NCI-H1105 (cell line): ENCODE data around the gene SLC16A11.
A peak's percentile ranks its signal among the peaks of the same experiment; 100 is the strongest.
"Not testable (repeated sequence)": the region's sequence is repeated elsewhere in the genome, so short reads cannot be mapped to it uniquely, and the experiment has no call there.

Experiments
- DNase-seq: peaks from one replicate; lab custom pipeline; 2025; lab: John Stamatoyannopoulos, UW

The SLC16A11 gene

DNA sequence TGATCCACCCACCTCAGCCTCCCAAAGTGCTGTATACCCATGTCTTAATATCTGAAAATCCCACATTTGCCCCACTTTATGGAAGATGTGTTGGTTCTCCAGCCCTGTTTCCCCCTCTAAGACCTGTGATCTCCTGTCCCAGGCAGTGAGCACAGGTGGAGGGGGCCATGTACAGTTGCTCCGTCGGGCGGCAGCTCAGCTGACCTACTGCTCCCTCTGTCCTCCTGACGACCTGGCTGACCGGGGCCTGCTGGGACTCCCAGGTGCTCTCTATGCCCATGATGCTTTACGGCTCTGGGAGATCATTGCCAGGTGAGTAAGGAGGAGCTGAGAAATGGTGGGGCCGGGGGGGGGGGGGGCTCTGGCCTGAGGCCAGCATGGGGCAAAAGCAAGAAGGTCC is 38.2 kb downstream of the SLC16A11 start:
- no peak for DNase-seq

DNA sequence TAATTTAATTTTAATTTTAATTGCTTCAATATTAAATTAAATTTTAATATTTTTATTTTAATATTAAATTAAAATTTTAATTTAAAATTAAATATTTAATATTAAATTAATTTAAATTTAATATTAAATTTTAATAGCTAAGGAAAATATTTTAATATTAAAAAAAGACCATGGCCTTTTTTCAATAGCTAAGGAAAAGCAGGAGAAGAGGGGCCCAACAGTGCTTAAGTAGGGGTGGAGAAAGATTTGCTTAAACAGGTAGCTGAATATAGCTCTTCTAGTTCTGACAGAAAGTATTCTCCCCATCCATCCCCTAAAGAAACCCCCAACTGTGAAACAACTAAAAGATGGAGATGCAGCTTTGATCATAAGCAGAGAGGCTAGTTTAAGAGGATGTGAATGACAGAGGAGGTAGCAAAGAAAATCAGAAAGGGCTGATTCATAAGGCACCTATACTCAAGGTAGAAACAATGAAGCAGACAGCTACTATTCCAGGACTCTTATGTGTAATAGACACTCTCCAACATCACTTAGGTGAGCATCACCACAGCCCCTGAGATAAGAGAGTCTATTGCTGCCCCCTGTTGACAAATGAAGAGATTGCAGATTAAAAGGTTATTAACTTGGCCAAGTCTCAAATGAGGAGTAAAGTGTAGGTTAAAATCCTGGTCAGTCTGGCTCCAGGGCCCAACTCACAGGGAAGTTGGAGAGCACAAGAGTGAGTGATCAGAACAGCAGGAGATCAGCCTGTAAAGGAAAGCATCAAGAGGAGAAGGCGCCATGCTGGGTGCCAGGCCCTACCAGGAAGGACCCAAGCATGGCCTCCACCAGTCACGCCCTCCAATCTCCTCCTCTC is 39.3 kb downstream of the SLC16A11 start:
- DNase-seq = peak; percentile 64

DNA sequence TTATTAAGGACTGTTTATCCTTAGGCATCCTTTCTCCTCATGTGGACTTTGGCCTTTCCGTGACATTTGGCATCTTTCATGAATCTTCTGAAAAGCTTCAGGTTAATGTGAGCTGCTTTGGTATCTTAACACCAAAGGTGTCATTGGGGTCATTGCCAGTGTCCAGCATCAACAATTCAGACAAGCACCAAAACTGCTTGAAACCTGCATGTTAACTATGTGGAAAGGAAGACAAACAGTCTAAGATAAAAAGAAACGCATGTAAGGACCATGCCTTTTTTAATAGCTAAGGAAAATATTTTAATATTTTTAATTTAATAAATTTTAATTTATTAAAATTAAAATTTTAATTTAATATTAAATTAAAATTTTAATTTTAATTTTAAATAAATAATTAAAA is 40.1 kb downstream of the SLC16A11 start:
- no peak for DNase-seq

DNA sequence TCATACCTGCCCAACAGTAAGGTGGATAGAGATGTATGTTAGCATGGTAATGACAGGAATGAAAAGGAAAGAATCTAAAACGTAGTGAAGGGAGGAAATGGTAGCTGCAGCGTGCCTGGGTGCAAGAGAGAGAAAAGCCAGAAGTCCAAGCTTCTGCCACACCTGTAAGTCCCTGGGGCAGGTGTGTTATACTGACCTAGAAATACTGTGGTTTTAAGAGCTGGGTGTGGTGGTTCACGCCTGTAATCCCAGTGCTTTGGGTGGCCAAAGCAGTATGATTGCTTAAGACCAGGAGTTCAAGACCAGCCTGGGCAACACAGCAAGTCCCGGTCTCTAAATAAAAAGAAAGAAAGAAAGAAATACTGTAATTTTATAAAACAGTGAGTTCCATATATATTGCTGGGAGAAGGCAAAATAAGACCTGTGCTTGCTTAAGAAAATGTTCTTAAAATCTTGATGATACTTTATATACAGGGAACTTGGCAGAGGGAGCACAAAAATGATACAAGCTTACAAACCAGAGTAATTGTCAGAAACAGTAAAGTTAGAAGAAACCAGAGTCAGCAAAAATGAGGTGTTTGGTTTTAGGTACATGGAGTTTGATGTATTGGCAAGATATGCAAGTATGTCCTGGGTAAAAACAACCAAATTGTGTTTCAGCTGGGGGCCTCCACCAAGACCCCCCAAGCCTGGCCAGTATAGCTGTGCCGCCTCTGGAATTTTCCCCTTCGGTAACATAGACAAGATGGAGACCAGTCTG is 41.4 kb downstream of the SLC16A11 start:
- no peak for DNase-seq

DNA sequence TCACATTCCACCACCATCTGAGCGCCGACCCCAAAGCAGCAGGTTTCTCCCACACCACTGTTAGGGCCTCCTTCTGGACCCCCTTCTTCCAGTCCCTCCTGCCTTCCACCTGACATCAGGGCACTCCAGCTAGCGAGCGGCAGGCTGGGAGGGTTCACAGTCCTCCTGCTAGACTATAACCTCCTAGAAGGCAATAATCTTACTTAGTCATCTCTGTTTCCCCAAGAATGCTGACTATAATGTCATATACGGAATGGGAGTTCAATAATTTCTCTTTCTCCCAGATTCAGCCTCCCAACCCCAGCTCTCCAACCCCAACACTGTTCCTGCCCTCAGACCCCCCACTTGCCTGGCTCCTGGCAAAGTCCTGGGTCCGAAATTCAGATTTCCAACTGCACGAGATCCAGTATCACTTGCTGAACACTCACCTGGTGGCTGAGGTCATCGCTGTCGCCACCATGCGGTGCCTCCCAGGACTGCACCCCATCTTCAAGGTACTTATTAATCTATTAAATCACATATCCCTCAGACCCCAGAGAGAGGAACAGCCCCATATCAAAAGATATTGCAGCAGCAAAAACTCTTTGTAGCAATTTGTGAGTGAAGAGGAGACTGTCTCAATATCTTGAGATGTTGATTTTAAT is 42.5 kb downstream of the SLC16A11 start:
- no peak for DNase-seq

DNA sequence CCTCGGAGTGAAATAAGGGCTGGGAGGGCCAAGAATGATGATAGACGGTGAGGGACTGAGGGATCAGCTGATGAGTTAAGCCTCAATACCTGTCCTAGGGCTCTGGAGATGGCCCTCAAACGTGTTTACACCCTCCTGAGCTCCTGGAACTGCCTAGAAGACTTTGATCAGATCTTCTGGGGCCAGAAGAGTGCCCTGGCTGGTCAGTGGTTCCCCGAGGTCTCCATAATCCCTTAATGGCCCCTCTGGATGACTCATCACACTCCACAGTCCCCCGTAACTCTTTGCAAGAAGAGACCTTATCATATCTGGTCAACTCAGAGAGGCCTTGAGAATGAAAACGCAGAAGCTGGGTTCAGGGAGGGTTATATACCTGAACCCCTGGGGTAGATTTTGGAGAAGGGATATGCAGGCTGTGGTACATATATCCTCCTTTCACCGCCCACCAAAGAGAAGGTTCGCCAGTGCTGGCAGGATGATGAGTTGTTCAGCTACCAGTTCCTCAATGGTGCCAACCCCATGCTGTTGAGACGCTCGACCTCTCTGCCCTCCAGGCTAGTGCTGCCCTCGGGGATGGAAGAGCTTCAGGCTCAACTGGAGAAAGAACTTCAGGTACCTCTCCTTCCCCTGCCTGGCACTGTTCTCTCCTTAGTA is 44.9 kb downstream of the SLC16A11 start:
- DNase-seq = no peak

DNA sequence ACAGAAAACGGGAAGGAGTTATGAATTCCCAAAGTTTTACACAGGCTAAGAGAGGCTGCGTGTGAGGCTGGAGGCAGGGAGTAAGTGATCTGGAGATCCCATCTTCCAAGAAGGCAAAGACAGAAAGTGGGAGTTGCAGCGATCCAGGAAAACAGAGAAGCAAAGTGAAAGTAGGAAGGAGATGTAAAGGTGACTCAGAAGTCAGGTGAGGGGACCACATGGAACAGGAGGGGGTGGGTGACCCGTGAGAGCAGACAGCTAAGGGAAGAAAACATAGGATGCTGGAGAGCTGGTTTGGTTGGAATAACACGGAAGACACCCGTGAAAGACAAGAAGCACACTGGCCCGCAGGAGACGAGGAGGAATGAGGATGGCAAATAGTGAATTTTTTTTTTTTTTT is 46.7 kb downstream of the SLC16A11 start:
- no peak for DNase-seq

DNA sequence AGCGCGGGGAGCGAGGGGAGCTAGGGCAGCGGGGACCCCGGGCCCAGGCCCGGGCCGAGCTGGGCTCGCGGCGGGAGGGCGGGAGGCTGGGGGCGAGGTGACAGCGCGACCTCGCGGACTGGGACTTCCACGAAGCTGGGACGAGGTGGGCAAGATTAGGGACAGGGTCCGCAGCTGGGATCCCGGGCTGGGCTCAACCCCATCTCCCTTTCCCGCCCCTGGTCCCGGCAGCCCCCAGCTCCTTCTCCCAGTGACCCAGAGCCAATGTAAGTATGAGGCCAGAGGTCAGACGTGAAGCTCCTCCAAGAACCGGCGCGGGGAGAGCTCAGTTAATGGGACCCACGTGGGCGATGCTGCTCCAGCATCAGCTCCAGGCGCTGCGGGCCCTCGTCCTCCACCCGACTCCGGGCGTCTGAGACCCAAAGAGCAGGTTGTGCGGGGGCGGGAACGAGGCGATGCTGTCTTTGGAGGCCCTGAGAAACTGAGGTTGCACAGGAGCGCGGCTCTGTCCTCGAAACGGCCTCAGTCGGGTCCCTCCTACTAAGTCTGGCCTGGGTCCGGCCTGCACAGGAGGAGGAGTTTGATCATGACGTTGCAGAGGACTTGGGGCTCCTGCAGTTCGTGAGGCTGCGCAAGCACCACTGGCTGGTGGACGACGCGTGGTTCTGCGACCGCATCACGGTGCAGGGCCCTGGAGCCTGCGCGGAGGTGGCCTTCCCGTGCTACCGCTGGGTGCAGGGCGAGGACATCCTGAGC is 47.5 kb downstream of the SLC16A11 start:
- DNase-seq = no peak

DNA sequence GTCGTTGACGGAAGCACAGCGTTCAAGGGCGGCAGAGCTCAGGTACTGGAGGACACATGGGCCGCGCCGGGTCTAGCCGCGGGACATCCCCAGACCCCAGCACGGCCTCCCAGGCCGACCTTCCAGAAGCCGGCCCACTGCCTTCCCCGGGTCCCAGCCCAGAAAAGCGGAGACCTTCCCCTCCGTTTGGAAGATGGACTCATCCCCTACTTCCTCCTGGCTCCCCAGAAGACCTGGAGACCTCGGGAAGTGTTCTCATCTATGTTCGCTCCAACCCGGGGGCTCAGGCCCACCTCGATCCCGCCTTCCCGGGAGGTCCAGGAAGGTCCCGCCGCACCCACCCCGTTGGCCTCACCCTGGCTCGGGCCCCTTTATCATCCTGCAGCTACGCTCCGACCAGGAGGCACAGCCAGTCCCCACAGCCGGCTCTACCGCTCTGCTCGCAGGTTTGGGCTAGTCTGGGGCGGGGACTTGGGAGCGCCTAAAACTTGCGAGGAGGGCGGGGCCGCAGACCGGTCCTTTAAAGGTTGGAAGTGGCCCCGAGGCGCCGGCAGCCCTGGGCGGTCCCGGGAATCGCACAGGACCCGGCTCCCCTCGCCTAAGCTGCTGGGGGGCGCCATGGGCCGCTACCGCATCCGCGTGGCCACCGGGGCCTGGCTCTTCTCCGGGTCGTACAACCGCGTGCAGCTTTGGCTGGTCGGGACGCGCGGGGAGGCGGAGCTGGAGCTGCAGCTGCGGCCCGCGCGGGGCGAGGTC is 48.2 kb downstream of the SLC16A11 start, which contains the start of gene ALOX12:
TSS of gene ALOX12 (plus strand) at position 550 of the 756 bp plus-strand sequence. CDS start at position 619, 69 bp downstream.
- no peak for DNase-seq

DNA sequence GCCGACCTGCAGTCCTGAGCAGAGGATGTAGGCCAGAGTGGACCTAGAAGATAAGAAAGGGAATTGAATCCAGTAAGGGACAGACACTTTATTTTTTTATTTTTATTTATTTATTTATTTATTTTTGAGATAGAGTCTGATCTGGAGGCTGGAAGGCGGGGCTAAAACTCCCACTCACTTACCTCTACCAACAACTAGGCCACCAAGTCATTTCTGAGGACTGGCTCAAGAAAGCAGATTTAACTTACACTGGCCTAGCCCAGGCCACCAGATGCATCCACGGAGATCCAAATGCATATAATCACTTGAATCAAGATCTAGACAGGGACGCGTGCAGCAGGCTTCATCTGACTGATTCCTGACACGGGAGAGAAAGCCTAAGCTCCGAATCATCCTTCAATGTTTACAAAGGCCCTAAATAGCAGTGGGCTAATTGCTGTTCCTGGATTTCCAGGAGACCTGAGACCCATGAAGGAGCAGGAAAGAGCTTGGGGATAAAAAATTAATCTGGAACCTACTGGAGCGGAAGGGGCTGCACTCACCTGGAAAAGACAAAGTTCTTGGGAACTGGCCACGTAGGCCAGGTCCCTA is 49.1 kb downstream of the SLC16A11 start:
- DNase-seq = no peak

DNA sequence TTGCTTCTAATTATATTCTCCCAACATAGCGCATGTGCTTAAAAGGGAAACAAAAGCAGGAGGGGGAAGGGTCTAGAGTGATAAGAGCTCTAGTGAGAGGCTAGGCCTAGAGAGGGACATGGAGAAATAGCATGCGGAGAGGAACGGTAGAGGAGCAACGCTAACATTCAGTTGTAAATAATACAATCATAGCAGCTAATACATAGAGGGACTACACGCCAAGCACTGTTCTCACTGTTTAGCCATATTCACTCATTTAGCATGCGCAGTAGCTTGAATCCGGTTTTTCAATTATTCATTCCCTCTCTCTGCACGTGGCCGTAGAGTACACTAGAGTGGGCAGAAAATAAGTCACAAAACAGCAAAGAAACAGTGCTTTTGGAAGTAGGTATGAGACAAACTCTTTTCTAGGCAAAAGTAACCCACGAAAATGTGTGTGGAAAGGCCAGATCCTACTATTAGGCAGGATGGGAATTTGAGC is 49.7 kb downstream of the SLC16A11 start:
- DNase-seq = no peak

DNA sequence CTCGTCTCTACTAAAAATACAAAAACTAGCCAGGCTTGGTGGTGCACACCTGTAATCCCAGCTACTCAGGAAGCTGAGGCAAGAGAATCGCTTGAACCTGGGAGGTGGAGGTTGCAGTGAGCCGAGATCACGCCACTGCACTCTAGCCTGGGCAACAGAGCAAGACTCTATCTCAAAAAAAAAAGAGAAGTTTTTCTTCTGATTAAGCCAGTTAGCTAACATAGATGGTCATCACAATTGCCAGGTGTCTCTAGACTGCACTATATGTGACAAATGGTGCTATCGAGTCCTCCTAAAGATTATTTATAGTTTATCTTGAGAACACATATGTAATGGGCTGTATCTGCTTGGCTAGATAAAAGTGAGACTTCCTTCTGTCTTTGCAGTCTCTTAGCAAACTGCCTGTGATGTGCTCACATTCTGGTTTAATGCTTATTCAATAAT is 50.3 kb downstream of the SLC16A11 start:
- not testable (repeated sequence) for DNase-seq
